ENCODE data around the gene PLIN5. TPM values are rescaled to one million over a fixed set of nuclear protein-coding genes. Genes with fewer than 3 reads are reported as not detected.

The PLIN5 gene
- total RNA-seq, 2 donors from 2014 or later = 4.0 to 4.5 TPM

DNA sequence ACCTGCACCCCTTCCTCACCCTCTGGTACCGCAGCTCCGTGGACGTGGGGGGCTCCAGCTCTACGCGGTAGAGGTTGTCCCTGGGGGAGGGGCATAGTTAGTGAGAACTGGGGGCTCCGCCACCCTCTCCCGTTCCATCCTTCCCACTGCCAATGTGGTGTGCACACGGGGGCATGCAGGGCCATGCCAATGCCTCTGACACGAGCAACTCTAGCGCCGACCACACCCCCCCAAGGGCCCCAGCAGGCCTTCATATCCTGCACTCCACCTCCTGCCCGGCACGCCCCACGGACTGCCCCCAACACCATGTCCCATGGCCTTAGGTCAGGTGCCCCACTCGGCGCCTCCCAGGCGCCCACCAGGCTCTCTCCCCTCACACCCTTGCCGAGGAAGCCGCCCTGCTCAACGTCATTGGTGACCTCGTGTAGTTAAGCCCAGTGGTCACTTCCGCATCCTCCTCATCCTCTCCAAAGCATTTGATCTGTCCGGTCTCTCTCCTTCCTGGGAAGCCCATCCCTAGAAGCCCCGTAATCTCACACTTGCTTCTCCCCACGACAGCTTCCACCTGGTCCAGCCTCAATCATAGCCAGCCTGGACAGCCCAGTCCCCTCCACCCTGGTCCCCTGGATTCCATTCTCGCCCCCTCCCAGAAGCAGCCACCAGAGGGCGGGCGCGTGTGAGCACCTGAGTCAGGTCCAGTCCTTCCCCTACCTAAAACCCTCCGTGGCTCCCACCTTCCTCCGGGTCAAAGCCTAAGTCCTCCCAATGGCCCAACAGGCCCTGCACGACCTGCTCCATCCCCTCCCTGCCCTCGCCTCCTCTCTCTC, 22.3 kb upstream of the PLIN5 start:
- H3K4me1 ChIP-seq (ENCODE audit: control insufficient read depth in 1 of 2, low read depth in 2 of 2) = no peaks in the 10 kb centered on the region
- H3K27me3 ChIP-seq (replicated peaks; ENCODE audit: insufficient read depth) = no peaks in the 10 kb centered on the region
- H3K36me3 ChIP-seq = no peaks in the 10 kb centered on the region
- H3K4me3 ChIP-seq = peak overlapping the region; percentile 49
- TF ChIP-seq, protein P1, sequence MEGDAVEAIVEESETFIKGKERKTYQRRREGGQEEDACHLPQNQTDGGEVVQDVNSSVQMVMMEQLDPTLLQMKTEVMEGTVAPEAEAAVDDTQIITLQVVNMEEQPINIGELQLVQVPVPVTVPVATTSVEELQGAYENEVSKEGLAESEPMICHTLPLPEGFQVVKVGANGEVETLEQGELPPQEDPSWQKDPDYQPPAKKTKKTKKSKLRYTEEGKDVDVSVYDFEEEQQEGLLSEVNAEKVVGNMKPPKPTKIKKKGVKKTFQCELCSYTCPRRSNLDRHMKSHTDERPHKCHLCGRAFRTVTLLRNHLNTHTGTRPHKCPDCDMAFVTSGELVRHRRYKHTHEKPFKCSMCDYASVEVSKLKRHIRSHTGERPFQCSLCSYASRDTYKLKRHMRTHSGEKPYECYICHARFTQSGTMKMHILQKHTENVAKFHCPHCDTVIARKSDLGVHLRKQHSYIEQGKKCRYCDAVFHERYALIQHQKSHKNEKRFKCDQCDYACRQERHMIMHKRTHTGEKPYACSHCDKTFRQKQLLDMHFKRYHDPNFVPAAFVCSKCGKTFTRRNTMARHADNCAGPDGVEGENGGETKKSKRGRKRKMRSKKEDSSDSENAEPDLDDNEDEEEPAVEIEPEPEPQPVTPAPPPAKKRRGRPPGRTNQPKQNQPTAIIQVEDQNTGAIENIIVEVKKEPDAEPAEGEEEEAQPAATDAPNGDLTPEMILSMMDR (IDR thresholded peaks at IDR 0.05) = no peak
- H3K27ac ChIP-seq = no peak overlapping the region
- H3K9me3 ChIP-seq = no peaks in the 10 kb centered on the region
- DNase-seq (ENCODE audit: low spot score) (no peak), ATAC-seq (ENCODE audit: insufficient number of reproducible peaks, low FRiP score, low read depth) (no peak)

DNA sequence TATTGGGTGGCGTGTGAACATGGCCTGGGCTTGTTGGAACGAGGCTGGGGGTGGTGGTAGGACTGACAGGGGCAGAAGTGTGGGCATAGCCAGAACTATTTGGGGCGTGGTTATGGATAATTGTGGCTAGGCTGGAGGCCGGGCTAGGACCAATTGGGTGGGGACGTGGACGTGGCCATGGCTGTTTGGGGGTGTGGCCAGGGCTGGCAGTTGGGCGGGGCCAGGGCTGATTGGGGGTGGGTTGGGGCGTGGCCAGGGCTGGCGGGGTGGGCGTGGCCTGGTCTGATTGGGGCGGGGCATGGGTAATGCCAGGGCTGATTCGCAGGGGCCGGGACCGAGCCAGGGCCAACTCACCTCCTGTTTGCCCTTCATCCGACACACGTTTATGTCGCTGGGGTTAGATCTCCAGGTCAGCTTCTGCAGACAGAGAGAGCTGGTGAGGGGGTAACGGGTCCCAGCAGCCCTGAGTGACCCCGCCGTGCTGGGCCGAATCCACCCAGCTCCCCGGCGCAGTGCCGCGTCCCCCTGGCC, 21.6 kb upstream of the PLIN5 start:
- no peaks in the 10 kb centered on the region for H3K9me3 ChIP-seq
- TF ChIP-seq, protein P1 (IDR thresholded peaks at IDR 0.05) = no peak
- no peak for DNase-seq (ENCODE audit: low spot score)
- H3K4me3 ChIP-seq = no peak overlapping the region
- H3K27me3 ChIP-seq (replicated peaks; ENCODE audit: insufficient read depth) = no peaks in the 10 kb centered on the region
- no peak overlapping the region for H3K27ac ChIP-seq
- H3K4me1 ChIP-seq (ENCODE audit: control insufficient read depth in 1 of 2, low read depth in 2 of 2) = no peaks in the 10 kb centered on the region
- ATAC-seq (ENCODE audit: insufficient number of reproducible peaks, low FRiP score, low read depth) = no peak
- no peaks in the 10 kb centered on the region for H3K36me3 ChIP-seq

DNA sequence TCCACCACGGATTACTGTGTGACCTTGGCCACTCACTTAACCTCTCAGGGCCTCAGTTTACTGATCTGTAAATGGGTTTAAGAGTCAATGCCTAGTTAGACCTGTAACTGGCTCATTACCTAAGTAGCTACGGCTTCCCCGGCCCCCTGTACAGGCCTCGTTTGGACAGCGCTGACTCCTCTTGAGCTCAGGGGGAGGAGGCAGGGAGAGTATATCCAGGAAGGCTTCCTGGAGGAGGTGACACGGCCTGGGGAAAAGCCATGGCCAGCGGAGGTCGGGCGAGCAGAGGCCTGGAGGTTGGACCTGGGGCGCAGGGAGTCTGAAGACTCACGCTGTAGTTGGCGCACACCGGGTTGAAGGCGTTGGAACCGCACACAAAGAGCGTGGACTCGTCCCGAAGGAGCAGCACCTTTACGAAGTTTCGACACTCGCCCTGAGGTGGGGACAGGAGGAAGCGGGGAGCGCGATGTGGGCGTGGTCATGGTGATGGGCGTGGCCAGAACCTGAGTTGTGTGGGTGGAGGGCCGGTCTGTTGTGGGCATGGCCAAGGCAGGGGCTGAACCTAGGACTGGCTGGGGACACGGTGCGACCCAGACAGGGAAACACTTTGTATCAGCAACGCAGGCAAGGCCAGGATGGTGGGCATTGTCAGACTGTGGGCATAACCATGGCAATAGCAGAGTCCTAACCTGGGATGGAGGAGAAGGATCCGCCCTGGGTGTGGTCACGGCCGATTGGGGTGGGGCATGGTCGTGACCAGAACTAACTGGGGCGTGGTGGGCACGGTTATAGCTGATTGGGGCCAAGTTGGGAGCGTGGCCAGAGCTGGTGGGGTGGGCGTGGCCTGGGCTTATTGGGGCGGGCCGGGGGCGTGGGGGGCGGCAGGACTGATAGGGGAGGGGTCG, 20.9 kb upstream of the PLIN5 start:
- TF ChIP-seq, protein P1 (IDR thresholded peaks at IDR 0.05) = no peak
- Histone ChIP-seq H3K36me3 (no peaks in the 10 kb centered on the region), H3K4me1 (ENCODE audit: control insufficient read depth in 1 of 2, low read depth in 2 of 2) (no peaks in the 10 kb centered on the region), H3K9me3 (no peaks in the 10 kb centered on the region), H3K4me3 (no peak overlapping the region), H3K27me3 (replicated peaks; ENCODE audit: insufficient read depth) (no peaks in the 10 kb centered on the region), H3K27ac (no peak overlapping the region)
- no peak for ATAC-seq (ENCODE audit: insufficient number of reproducible peaks, low FRiP score, low read depth)
- no peak for DNase-seq (ENCODE audit: low spot score)

DNA sequence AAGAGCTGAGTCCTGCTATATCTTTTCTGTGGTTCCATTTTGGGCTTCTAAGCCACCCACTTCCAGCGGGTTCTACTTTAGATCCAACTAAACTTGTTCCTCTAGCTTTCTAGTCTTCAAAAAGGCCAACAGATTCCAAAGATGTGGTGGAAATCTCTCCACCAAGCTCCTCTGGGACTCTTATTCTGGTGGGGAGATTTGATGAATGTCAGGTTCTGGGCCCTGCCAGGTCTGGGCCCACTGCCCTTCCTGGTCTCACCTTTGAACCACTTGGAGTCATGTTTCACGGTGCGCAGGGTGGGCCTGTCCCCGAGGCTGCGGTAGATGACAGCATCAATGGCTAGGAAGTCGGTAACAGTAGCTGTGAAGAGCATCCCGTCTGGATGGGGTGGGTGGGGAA, 19.7 kb upstream of the PLIN5 start:
- Histone ChIP-seq H3K4me1 (ENCODE audit: control insufficient read depth in 1 of 2, low read depth in 2 of 2) (no peaks in the 10 kb centered on the region), H3K27ac (no peak overlapping the region), H3K9me3 (no peaks in the 10 kb centered on the region), H3K27me3 (replicated peaks; ENCODE audit: insufficient read depth) (no peaks in the 10 kb centered on the region), H3K4me3 (no peak overlapping the region), H3K36me3 (no peaks in the 10 kb centered on the region)
- ATAC-seq (ENCODE audit: insufficient number of reproducible peaks, low FRiP score, low read depth) (no peak), DNase-seq (ENCODE audit: low spot score) (no peak)
- TF ChIP-seq, protein P1 (IDR thresholded peaks at IDR 0.05) = no peak

DNA sequence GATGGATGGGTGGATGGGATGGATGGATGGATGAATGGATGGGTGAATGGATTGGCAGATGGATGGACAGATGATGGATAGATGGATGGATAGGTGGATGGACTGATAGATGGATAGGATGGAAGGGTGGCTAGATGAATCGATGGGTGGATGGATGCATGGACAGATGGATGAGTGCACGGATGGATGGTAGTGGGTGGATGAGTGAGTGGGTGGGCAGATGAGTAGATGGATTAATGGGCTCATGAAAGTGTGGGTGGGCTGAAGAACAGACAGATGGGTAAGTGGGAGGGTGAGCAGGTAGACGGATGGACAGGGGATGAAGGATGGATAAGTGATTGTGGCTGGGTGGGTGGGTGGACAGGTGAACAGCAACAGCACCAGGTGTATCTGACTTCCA, 18.8 kb upstream of the PLIN5 start:
- Histone ChIP-seq H3K27ac (no peak overlapping the region), H3K4me3 (no peak overlapping the region), H3K27me3 (replicated peaks; ENCODE audit: insufficient read depth) (no peaks in the 10 kb centered on the region), H3K36me3 (no peaks in the 10 kb centered on the region), H3K9me3 (no peaks in the 10 kb centered on the region), H3K4me1 (ENCODE audit: control insufficient read depth in 1 of 2, low read depth in 2 of 2) (no peaks in the 10 kb centered on the region)
- no peak for DNase-seq (ENCODE audit: low spot score)
- TF ChIP-seq, protein P1 (IDR thresholded peaks at IDR 0.05) = no peak
- no peak for ATAC-seq (ENCODE audit: insufficient number of reproducible peaks, low FRiP score, low read depth)

All from thoracic aorta (tissue), 2 donors.